Subcutaneous adipose tissue (tissue), 4 donors: Measurements from ENCODE around the gene ARHGEF4. TPM values are rescaled to one million over a fixed set of nuclear protein-coding genes. Genes with fewer than 3 reads are reported as not detected.

Experiments
- CTCF ChIP-seq: fragments of 450-650 bp; IDR thresholded peaks from one replicate; pipeline ENCODE4 v1.5.1; 2016; ENCODE audit warnings: low read depth, mild to moderate bottlenecking, control low read depth, antibody characterized with exemption, moderate library complexity
- total RNA-seq, 4 donors: library from RNA; depleted of rRNA; stranded (reverse); fragments of >200 nt; gene quantifications; one replicate each; pipeline ENCODE4 v1.1.0, GENCODE V29; 2016

Gene ARHGEF4
- total RNA-seq, 4 donors from 2014 or later = 4.8 to 17.9 (median 9.8) TPM

- no peak for TF ChIP-seq CTCF
These were observed 211.3 kb downstream of the ARHGEF4 start for GRCh38 chr2:131047920-131048560.

GRCh38 chr2:131048641-131049040, 211.9 kb downstream of the ARHGEF4 start:
- no peak for TF ChIP-seq CTCF

- TF ChIP-seq CTCF = no peak
These were observed 212.5 kb downstream of the ARHGEF4 start for GRCh38 chr2:131049150-131049718.

GRCh38 chr2:131050896-131051295, 214.2 kb downstream of the ARHGEF4 start:
- no peak for TF ChIP-seq CTCF

- no peak for TF ChIP-seq CTCF
These were observed 216.1 kb downstream of the ARHGEF4 start for GRCh38 chr2:131052741-131053263.

GRCh38 chr2:131054488-131054887, 217.8 kb downstream of the ARHGEF4 start:
- TF ChIP-seq CTCF = no peak

GRCh38 chr2:131055169-131056065, 218.7 kb downstream of the ARHGEF4 start:
- no peak for TF ChIP-seq CTCF
